ENCODE results near the gene C1QTNF3. TPM values are rescaled to one million over a fixed set of nuclear protein-coding genes. Genes with fewer than 3 reads are reported as not detected.

C1QTNF3 gene
- total RNA-seq, 4 donors from 2014 or later, result 6.6 to 13.3 (median 7.6) TPM

- Histone ChIP-seq H3K4me3 (no peak overlapping the region), H3K36me3 (no peaks in the 10 kb centered on the region), H3K4me1 (no peaks in the 10 kb centered on the region), H3K27ac (no peak overlapping the region), H3K9me3 (no peaks in the 10 kb centered on the region), H3K27me3 (no peaks in the 10 kb centered on the region)
- TF ChIP-seq POLR2AphosphoS5 (IDR thresholded peaks at IDR 0.05), result no peak
- TF ChIP-seq EP300 (IDR thresholded peaks at IDR 0.05; ENCODE audit: low read depth), result no peak
- no peak for TF ChIP-seq POLR2A (IDR thresholded peaks at IDR 0.05)
- TF ChIP-seq, protein P1, sequence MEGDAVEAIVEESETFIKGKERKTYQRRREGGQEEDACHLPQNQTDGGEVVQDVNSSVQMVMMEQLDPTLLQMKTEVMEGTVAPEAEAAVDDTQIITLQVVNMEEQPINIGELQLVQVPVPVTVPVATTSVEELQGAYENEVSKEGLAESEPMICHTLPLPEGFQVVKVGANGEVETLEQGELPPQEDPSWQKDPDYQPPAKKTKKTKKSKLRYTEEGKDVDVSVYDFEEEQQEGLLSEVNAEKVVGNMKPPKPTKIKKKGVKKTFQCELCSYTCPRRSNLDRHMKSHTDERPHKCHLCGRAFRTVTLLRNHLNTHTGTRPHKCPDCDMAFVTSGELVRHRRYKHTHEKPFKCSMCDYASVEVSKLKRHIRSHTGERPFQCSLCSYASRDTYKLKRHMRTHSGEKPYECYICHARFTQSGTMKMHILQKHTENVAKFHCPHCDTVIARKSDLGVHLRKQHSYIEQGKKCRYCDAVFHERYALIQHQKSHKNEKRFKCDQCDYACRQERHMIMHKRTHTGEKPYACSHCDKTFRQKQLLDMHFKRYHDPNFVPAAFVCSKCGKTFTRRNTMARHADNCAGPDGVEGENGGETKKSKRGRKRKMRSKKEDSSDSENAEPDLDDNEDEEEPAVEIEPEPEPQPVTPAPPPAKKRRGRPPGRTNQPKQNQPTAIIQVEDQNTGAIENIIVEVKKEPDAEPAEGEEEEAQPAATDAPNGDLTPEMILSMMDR (IDR thresholded peaks at IDR 0.05), result no peak
- no peak for DNase-seq
- in situ Hi-C loops (cut with MboI; ENCODE audit: low pct_ligation_motif_present in 1 of 4, low pct_unique_long_range_greater_than_20kb in 1 of 4, low sequenced_read_pairs in 3 of 4) (no loop called here), intact Hi-C loops (cut with DNase I; ENCODE audit: low total_unique reads) (no loop called here)
- 94 to 100% methylated on average over 1 to 2 of the region's 2 CpGs for WGBS, 2 donors (ENCODE audit: low coverage in 1 of 2)
Observed at GRCh38 chr5:34058532-34058931, 15.5 kb upstream of the C1QTNF3 start.

DNA sequence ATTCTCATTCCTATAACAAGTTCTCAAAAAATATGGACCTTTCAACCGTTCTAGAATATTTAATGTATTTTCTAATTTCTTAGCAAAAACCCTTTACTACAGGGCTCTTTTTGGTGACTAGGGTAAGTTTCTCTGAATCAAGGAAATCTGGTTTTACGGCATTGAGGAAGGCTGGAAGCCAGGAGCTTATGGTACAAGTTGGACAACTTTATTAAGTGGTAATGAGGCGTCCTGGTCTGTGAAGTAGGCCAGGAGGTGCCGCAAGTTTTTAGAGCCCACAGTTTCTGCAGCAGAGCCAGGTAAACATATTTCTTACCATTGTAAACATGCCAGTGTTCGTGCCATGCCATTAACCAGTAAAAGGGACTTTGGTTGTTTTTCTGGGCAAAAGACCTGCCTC lies 14.6 kb upstream of the C1QTNF3 start:
- intact Hi-C loops (cut with DNase I; ENCODE audit: low total_unique reads), result no loop called here
- no peaks in the 10 kb centered on the region for H3K36me3 ChIP-seq
- 94 to 95% methylated on average over 5 of the region's 5 CpGs for WGBS, 2 donors (ENCODE audit: low coverage in 1 of 2)

GRCh38 chr5:34057118-34057517 lies 14.1 kb upstream of the C1QTNF3 start:
- Histone ChIP-seq H3K36me3 (no peaks in the 10 kb centered on the region), H3K27ac (no peak overlapping the region), H3K27me3 (no peaks in the 10 kb centered on the region), H3K4me1 (no peaks in the 10 kb centered on the region), H3K9me3 (no peaks in the 10 kb centered on the region), H3K4me3 (no peak overlapping the region)
- no peak for DNase-seq
- in situ Hi-C loops (cut with MboI; ENCODE audit: low pct_ligation_motif_present in 1 of 4, low pct_unique_long_range_greater_than_20kb in 1 of 4, low sequenced_read_pairs in 3 of 4) (no loop called here), intact Hi-C loops (cut with DNase I; ENCODE audit: low total_unique reads) (no loop called here)
- WGBS, 2 donors (ENCODE audit: low coverage in 1 of 2), result 98 to 100% methylated on average over 2 to 3 of the region's 3 CpGs
- no peak for TF ChIP-seq POLR2A (IDR thresholded peaks at IDR 0.05)
- TF ChIP-seq POLR2AphosphoS5 (IDR thresholded peaks at IDR 0.05), result no peak
- TF ChIP-seq, protein P1 (IDR thresholded peaks at IDR 0.05), result no peak

More for the DNA sequence above, 14.6 kb upstream of the C1QTNF3 start:
- Histone ChIP-seq H3K27me3 (no peaks in the 10 kb centered on the region), H3K9me3 (no peaks in the 10 kb centered on the region), H3K4me3 (no peak overlapping the region), H3K4me1 (no peaks in the 10 kb centered on the region), H3K27ac (no peak overlapping the region)
- no peak for DNase-seq
- in situ Hi-C loops (cut with MboI; ENCODE audit: low pct_ligation_motif_present in 1 of 4, low pct_unique_long_range_greater_than_20kb in 1 of 4, low sequenced_read_pairs in 3 of 4), result no loop called here
- no peak for TF ChIP-seq POLR2A (IDR thresholded peaks at IDR 0.05)
- TF ChIP-seq EP300 (IDR thresholded peaks at IDR 0.05; ENCODE audit: low read depth), result no peak
- no peak for TF ChIP-seq POLR2AphosphoS5 (IDR thresholded peaks at IDR 0.05)
- TF ChIP-seq, protein P1 (IDR thresholded peaks at IDR 0.05), result no peak

DNA sequence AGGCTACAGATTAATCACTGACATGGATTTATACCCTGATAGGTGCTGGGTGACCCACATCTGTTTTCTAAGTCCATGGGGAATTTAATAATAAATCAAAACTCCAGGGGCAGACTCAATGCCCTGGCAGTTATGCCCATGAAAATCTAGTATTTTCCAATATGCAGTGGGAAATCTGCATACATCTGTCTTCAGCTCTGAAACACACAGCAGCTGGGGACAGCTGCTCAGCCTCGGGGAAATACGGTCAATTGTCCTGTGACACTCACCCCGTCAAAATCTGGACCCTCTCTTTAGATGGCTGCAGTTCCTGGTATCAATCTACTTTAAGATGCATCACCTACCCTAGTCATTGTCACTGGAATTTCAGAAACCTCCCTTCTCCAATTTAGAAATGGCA lies 12.7 kb upstream of the C1QTNF3 start:
- Histone ChIP-seq H3K9me3 (no peaks in the 10 kb centered on the region), H3K4me1 (no peaks in the 10 kb centered on the region), H3K4me3 (no peak overlapping the region), H3K27ac (no peak overlapping the region), H3K36me3 (no peaks in the 10 kb centered on the region), H3K27me3 (no peaks in the 10 kb centered on the region)
- DNase-seq, result no peak
- in situ Hi-C loops (cut with MboI; ENCODE audit: low pct_ligation_motif_present in 1 of 4, low pct_unique_long_range_greater_than_20kb in 1 of 4, low sequenced_read_pairs in 3 of 4) (no loop called here), intact Hi-C loops (cut with DNase I; ENCODE audit: low total_unique reads) (no loop called here)
- WGBS, 2 donors (ENCODE audit: low coverage in 1 of 2), result 86% methylated on average over 3 of the region's 3 CpGs; no CpG with 5 or more reads in 1 of the 2 donors
- TF ChIP-seq POLR2A (IDR thresholded peaks at IDR 0.05) (no peak), POLR2AphosphoS5 (IDR thresholded peaks at IDR 0.05) (no peak)
- TF ChIP-seq, protein P1 (IDR thresholded peaks at IDR 0.05), result no peak

Measured in transverse colon (tissue), 4 donors.